SJCRH30 (cell line): ENCODE data around the gene SMIM38. TPM values are rescaled to one million over a fixed set of nuclear protein-coding genes. Genes with fewer than 3 reads are reported as not detected.
"Not testable (repeated sequence)": the region's sequence is repeated elsewhere in the genome, so short reads cannot be mapped to it uniquely, and the experiment has no call there.

Source experiments
- DNase-seq, 2 experiments: peaks; one replicate each; pipeline ENCODE4 v3.0.0-alpha.2; 2015 to 2020
- H3K27ac ChIP-seq: fragments of 250-450 bp; sonication (Bioruptor Pico); 2 replicates; pipeline ENCODE4 v1.5.1; 2020; ENCODE audit warnings: mild to moderate bottlenecking, moderate library complexity
- H3K27me3 ChIP-seq: fragments of 250-450 bp; sonication (Bioruptor Pico); 2 replicates; pipeline ENCODE4 v1.5.1; 2020; ENCODE audit warnings: mild to moderate bottlenecking, moderate library complexity
- H3K36me3 ChIP-seq: fragments of 250-450 bp; sonication (Bioruptor Pico); 2 replicates; pipeline ENCODE4 v1.5.1; 2020; ENCODE audit warnings: mild to moderate bottlenecking, moderate library complexity
- H3K4me1 ChIP-seq: fragments of 250-450 bp; sonication (Bioruptor Pico); 2 replicates; pipeline ENCODE4 v1.5.1; 2020; ENCODE audit warnings: mild to moderate bottlenecking, moderate library complexity
- H3K4me3 ChIP-seq: fragments of 250-450 bp; sonication (Bioruptor Pico); 2 replicates; pipeline ENCODE4 v1.5.1; 2020; ENCODE audit warnings: mild to moderate bottlenecking, moderate library complexity
- H3K9me3 ChIP-seq: fragments of 250-450 bp; sonication (Bioruptor Pico); replicated peaks from 2 replicates; pipeline ENCODE4 v1.5.1; 2020; ENCODE audit warnings: mild to moderate bottlenecking, moderate library complexity
- total RNA-seq: library from RNA; depleted of rRNA; stranded (reverse); fragments of >200 nt; shearing (Covaris generic); gene quantifications from 2 replicates; pipeline ENCODE4 v1.2.3, GENCODE V29; 2014

The SMIM38 gene
- total RNA-seq, 1 experiment from 2014 or later: 0.40 TPM

- H3K36me3 ChIP-seq: no peaks in the 10 kb centered on the region
- H3K4me1 ChIP-seq: peaks cover 21% of the 10 kb centered on the region
- peaks cover 4% of the 10 kb centered on the region for H3K9me3 ChIP-seq
- no peak for DNase-seq
- H3K27me3 ChIP-seq: no peaks in the 10 kb centered on the region
- no peak overlapping the region for H3K27ac ChIP-seq
- H3K4me3 ChIP-seq: no peak overlapping the region
These were observed 27.9 kb upstream of the SMIM38 start for GRCh38 chr11:69127884-69128283.

- no peaks in the 10 kb centered on the region for H3K27me3 ChIP-seq
- H3K27ac ChIP-seq: no peak overlapping the region
- H3K36me3 ChIP-seq: no peaks in the 10 kb centered on the region
- no peak overlapping the region for H3K4me3 ChIP-seq
- H3K9me3 ChIP-seq: peaks cover 4% of the 10 kb centered on the region
- DNase-seq: no peak
- peaks cover 10% of the 10 kb centered on the region for H3K4me1 ChIP-seq
These were observed 26.7 kb upstream of the SMIM38 start for GRCh38 chr11:69129053-69129452.

- peaks cover 4% of the 10 kb centered on the region for H3K9me3 ChIP-seq
- H3K27ac ChIP-seq: no peak overlapping the region
- H3K27me3 ChIP-seq: no peaks in the 10 kb centered on the region
These were observed 26.1 kb upstream of the SMIM38 start for GRCh38 chr11:69129647-69130046.

GRCh38 chr11:69130654-69131053 lies 25.1 kb upstream of the SMIM38 start:
- DNase-seq: peak in 1 of 2 experiments; percentile 21
- Histone ChIP-seq H3K9me3 (peaks cover 4% of the 10 kb centered on the region), H3K27ac (no peak overlapping the region), H3K27me3 (no peaks in the 10 kb centered on the region), H3K4me3 (no peak overlapping the region), H3K36me3 (no peaks in the 10 kb centered on the region), H3K4me1 (peaks cover 7% of the 10 kb centered on the region)

More at GRCh38 chr11:69129647-69130046, 26.1 kb upstream of the SMIM38 start:
- no peak for DNase-seq
- H3K36me3 ChIP-seq: no peaks in the 10 kb centered on the region
- peaks cover 7% of the 10 kb centered on the region for H3K4me1 ChIP-seq
- H3K4me3 ChIP-seq: no peak overlapping the region

- DNase-seq: no peak
- peaks cover 4% of the 10 kb centered on the region for H3K9me3 ChIP-seq
- H3K4me1 ChIP-seq: peaks cover 7% of the 10 kb centered on the region
- H3K27me3 ChIP-seq: no peaks in the 10 kb centered on the region
- no peaks in the 10 kb centered on the region for H3K36me3 ChIP-seq
- H3K4me3 ChIP-seq: no peak overlapping the region
- no peak overlapping the region for H3K27ac ChIP-seq
These were observed 24.6 kb upstream of the SMIM38 start for GRCh38 chr11:69131121-69131566.

- peak; percentile 62 to 75 for DNase-seq
- H3K4me3 ChIP-seq: no peak overlapping the region
- peaks cover 7% of the 10 kb centered on the region for H3K4me1 ChIP-seq
- H3K27me3 ChIP-seq: no peaks in the 10 kb centered on the region
- no peaks in the 10 kb centered on the region for H3K36me3 ChIP-seq
- no peak overlapping the region for H3K27ac ChIP-seq
- H3K9me3 ChIP-seq: peaks cover 4% of the 10 kb centered on the region
These were observed 24.0 kb upstream of the SMIM38 start for GRCh38 chr11:69131644-69132300.

- H3K36me3 ChIP-seq: no peaks in the 10 kb centered on the region
- no peak overlapping the region for H3K4me3 ChIP-seq
- H3K4me1 ChIP-seq: peaks cover 7% of the 10 kb centered on the region
- DNase-seq: no peak
- peaks cover 4% of the 10 kb centered on the region for H3K9me3 ChIP-seq
- H3K27ac ChIP-seq: no peak overlapping the region
- no peaks in the 10 kb centered on the region for H3K27me3 ChIP-seq
These were observed 23.4 kb upstream of the SMIM38 start for GRCh38 chr11:69132301-69132670.

GRCh38 chr11:69133251-69133650 lies 22.5 kb upstream of the SMIM38 start:
- H3K4me1 ChIP-seq: peaks cover 10% of the 10 kb centered on the region
- DNase-seq: no peak
- no peak overlapping the region for H3K4me3 ChIP-seq
- no peaks in the 10 kb centered on the region for H3K27me3 ChIP-seq
- H3K27ac ChIP-seq: no peak overlapping the region
- no peaks in the 10 kb centered on the region; the same call in none of the 2 replicates for H3K9me3 ChIP-seq
- H3K36me3 ChIP-seq: no peaks in the 10 kb centered on the region

- H3K4me1 ChIP-seq: peaks cover 11% of the 10 kb centered on the region
- not testable (repeated sequence) for H3K36me3 ChIP-seq, DNase-seq, H3K27me3 ChIP-seq, H3K4me3 ChIP-seq, H3K9me3 ChIP-seq, H3K27ac ChIP-seq
These were observed 21.6 kb upstream of the SMIM38 start for GRCh38 chr11:69134182-69134581.

- Histone ChIP-seq H3K4me3 (no peak overlapping the region), H3K36me3 (no peaks in the 10 kb centered on the region), H3K27ac (no peak overlapping the region), H3K9me3 (no peaks in the 10 kb centered on the region; the same call in 1 of the 2 replicates), H3K27me3 (no peaks in the 10 kb centered on the region), H3K4me1 (peaks cover 11% of the 10 kb centered on the region)
- no peak for DNase-seq
These were observed 20.8 kb upstream of the SMIM38 start for GRCh38 chr11:69134957-69135356.

GRCh38 chr11:69135420-69136363 lies 20.0 kb upstream of the SMIM38 start:
- DNase-seq: no peak
- no peaks in the 10 kb centered on the region for H3K36me3 ChIP-seq
- no peaks in the 10 kb centered on the region; the same call in 1 of the 2 replicates for H3K9me3 ChIP-seq
- no peaks in the 10 kb centered on the region for H3K27me3 ChIP-seq
- peaks cover 11% of the 10 kb centered on the region for H3K4me1 ChIP-seq
- no peak overlapping the region for H3K4me3 ChIP-seq
- H3K27ac ChIP-seq: no peak overlapping the region

- Histone ChIP-seq H3K27me3 (no peaks in the 10 kb centered on the region), H3K4me1 (peaks cover 9% of the 10 kb centered on the region), H3K4me3 (no peak overlapping the region), H3K27ac (no peak overlapping the region), H3K36me3 (no peaks in the 10 kb centered on the region), H3K9me3 (no peaks in the 10 kb centered on the region; the same call in 1 of the 2 replicates)
- no peak for DNase-seq
These were observed 19.3 kb upstream of the SMIM38 start for GRCh38 chr11:69136471-69136870.

- Histone ChIP-seq H3K4me1 (peaks cover 4% of the 10 kb centered on the region; the same call in 1 of the 2 replicates), H3K36me3 (no peaks in the 10 kb centered on the region), H3K27me3 (no peaks in the 10 kb centered on the region), H3K4me3 (no peak overlapping the region), H3K9me3 (no peaks in the 10 kb centered on the region; the same call in 1 of the 2 replicates), H3K27ac (no peak overlapping the region)
- DNase-seq: no peak
These were observed 18.4 kb upstream of the SMIM38 start for GRCh38 chr11:69137151-69137844.

- H3K27me3 ChIP-seq: no peaks in the 10 kb centered on the region
- H3K36me3 ChIP-seq: no peaks in the 10 kb centered on the region
- no peak overlapping the region for H3K4me3 ChIP-seq
- H3K27ac ChIP-seq: no peak overlapping the region
- peaks cover 4% of the 10 kb centered on the region; the same call in 1 of the 2 replicates for H3K4me1 ChIP-seq
- DNase-seq: no peak
- no peaks in the 10 kb centered on the region; the same call in 1 of the 2 replicates for H3K9me3 ChIP-seq
These were observed 17.5 kb upstream of the SMIM38 start for GRCh38 chr11:69138265-69138664.

GRCh38 chr11:69140161-69140560 lies 15.6 kb upstream of the SMIM38 start:
- H3K36me3 ChIP-seq, H3K9me3 ChIP-seq, DNase-seq, H3K4me1 ChIP-seq, H3K27me3 ChIP-seq, H3K4me3 ChIP-seq, H3K27ac ChIP-seq: not testable (repeated sequence)
